Mesodermal cell (in vitro differentiated cells): ENCODE data around the gene S1PR1.

Source experiments
- H3K27ac ChIP-seq: 2 replicates; pipeline ENCODE4 v1.7.0; 2013; ENCODE audit warnings: mild to moderate bottlenecking, low read depth, low read length, moderate library complexity; ENCODE audit not compliant: severe bottlenecking
- H3K36me3 ChIP-seq: 2 replicates; pipeline ENCODE4 v1.7.1; 2013; ENCODE audit warnings: mild to moderate bottlenecking, low read length, moderate library complexity; ENCODE audit not compliant: control insufficient read depth, insufficient read depth
- H3K4me1 ChIP-seq: one replicate; pipeline ENCODE4 v1.7.1; 2013; ENCODE audit warnings: mild to moderate bottlenecking, low read length; ENCODE audit not compliant: insufficient read depth, control insufficient read depth, poor library complexity, severe bottlenecking
- H3K4me3 ChIP-seq: 2 replicates; pipeline ENCODE4 v1.7.0; 2013; ENCODE audit warnings: low read length, control low read depth, mild to moderate bottlenecking; ENCODE audit not compliant: insufficient read depth, poor library complexity, severe bottlenecking; ENCODE audit errors: extremely low read depth
- H3K9me3 ChIP-seq: 2 replicates; pipeline ENCODE4 v1.7.1; 2013; ENCODE audit warnings: mild to moderate bottlenecking, low read length, moderate library complexity; ENCODE audit not compliant: control insufficient read depth
- WGBS, 2 experiments: methylation state at CpG; one replicate each; pipeline ENCODE4 v1.1.5; 2013; ENCODE audit warnings: missing lambda C conversion rate in 2 of 2; ENCODE audit not compliant: insufficient coverage in 2 of 2; 5-methylcytosine and 5-hydroxymethylcytosine counted together

The S1PR1 gene

GRCh38 chr1:101280942-101281654 is 44.3 kb downstream of the S1PR1 start:
- 100% methylated on average over 1 of the region's 4 CpGs; no CpG with 5 or more reads in 1 of the 2 experiments for WGBS, 2 experiments
- Histone ChIP-seq H3K36me3 (no peaks in the 10 kb centered on the region), H3K9me3 (no peaks in the 10 kb centered on the region), H3K4me3 (no peak overlapping the region), H3K27ac (no peak overlapping the region), H3K4me1 (no peaks in the 10 kb centered on the region)

GRCh38 chr1:101281751-101282150 is 44.9 kb downstream of the S1PR1 start:
- Histone ChIP-seq H3K4me1 (no peaks in the 10 kb centered on the region), H3K36me3 (no peaks in the 10 kb centered on the region), H3K9me3 (no peaks in the 10 kb centered on the region), H3K4me3 (no peak overlapping the region), H3K27ac (no peak overlapping the region)
- 100% methylated on average over 2 of the region's 3 CpGs for WGBS, 2 experiments

GRCh38 chr1:101282314-101283038 is 45.7 kb downstream of the S1PR1 start:
- WGBS, 2 experiments: 87 to 93% methylated on average over 7 of the region's 10 CpGs
- Histone ChIP-seq H3K36me3 (no peaks in the 10 kb centered on the region), H3K4me1 (no peaks in the 10 kb centered on the region), H3K27ac (no peak overlapping the region), H3K9me3 (no peaks in the 10 kb centered on the region), H3K4me3 (no peak overlapping the region)

GRCh38 chr1:101283443-101283842 is 46.6 kb downstream of the S1PR1 start:
- H3K4me1 ChIP-seq: no peaks in the 10 kb centered on the region
- no peaks in the 10 kb centered on the region for H3K36me3 ChIP-seq
- no peak overlapping the region for H3K4me3 ChIP-seq
- H3K27ac ChIP-seq: no peak overlapping the region
- no peaks in the 10 kb centered on the region for H3K9me3 ChIP-seq
- 83 to 93% methylated on average over 1 to 2 of the region's 3 CpGs for WGBS, 2 experiments

- 94 to 96% methylated on average over 10 to 13 of the region's 16 CpGs for WGBS, 2 experiments
- H3K27ac ChIP-seq: no peak overlapping the region
- no peak overlapping the region for H3K4me3 ChIP-seq
- H3K9me3 ChIP-seq: no peaks in the 10 kb centered on the region
- no peaks in the 10 kb centered on the region for H3K4me1 ChIP-seq
- no peaks in the 10 kb centered on the region for H3K36me3 ChIP-seq
Measured at GRCh38 chr1:101284021-101284420, 47.2 kb downstream of the S1PR1 start.

- Histone ChIP-seq H3K9me3 (no peaks in the 10 kb centered on the region), H3K4me1 (no peaks in the 10 kb centered on the region), H3K4me3 (no peak overlapping the region), H3K27ac (no peak overlapping the region), H3K36me3 (no peaks in the 10 kb centered on the region)
- WGBS, 2 experiments: 79 to 95% methylated on average over 3 to 4 of the region's 5 CpGs
Measured at GRCh38 chr1:101284622-101285218, 47.9 kb downstream of the S1PR1 start.

GRCh38 chr1:101285922-101286570 is 49.2 kb downstream of the S1PR1 start:
- peaks cover 8% of the 10 kb centered on the region for H3K4me1 ChIP-seq
- no peaks in the 10 kb centered on the region for H3K36me3 ChIP-seq
- no peak overlapping the region for H3K4me3 ChIP-seq
- WGBS, 2 experiments: 100% methylated on average over 1 of the region's 2 CpGs; no CpG with 5 or more reads in 1 of the 2 experiments
- no peaks in the 10 kb centered on the region for H3K9me3 ChIP-seq
- H3K27ac ChIP-seq: no peak overlapping the region

- Histone ChIP-seq H3K36me3 (no peaks in the 10 kb centered on the region), H3K27ac (no peak overlapping the region), H3K4me3 (no peak overlapping the region), H3K9me3 (no peaks in the 10 kb centered on the region), H3K4me1 (peaks cover 20% of the 10 kb centered on the region)
- WGBS, 2 experiments: 84 to 100% methylated on average over 1 to 3 of the region's 4 CpGs
Measured at GRCh38 chr1:101288491-101288944, 51.7 kb downstream of the S1PR1 start.

- Histone ChIP-seq H3K36me3 (no peaks in the 10 kb centered on the region), H3K27ac (no peak overlapping the region), H3K4me1 (peaks cover 21% of the 10 kb centered on the region), H3K4me3 (no peak overlapping the region), H3K9me3 (no peaks in the 10 kb centered on the region)
- 93 to 94% methylated on average over 2 of the region's 6 CpGs for WGBS, 2 experiments
Measured at GRCh38 chr1:101290119-101290921, 53.5 kb downstream of the S1PR1 start.
